Panc1 (cell line): ENCODE data around the gene KAZN. TPM values are rescaled to one million over a fixed set of nuclear protein-coding genes. Genes with fewer than 3 reads are reported as not detected.

ENCODE experiments used
- ATAC-seq: fragments of 200-7000 bp; cut with Tn5 transposase; 2 replicates; pipeline ENCODE4 v1.9.1; 2020; ENCODE audit warnings: mild to moderate bottlenecking, moderate library complexity
- BruUV-seq: library from RNA; stranded (reverse); fragments of 400-500 nt; replicated peaks from 2 replicates; lab custom pipeline; 2021; lab: Mats Ljungman, UMichigan
- CTCF ChIA-PET: fragments of 300-600 bp; sonication (Branson Sonifier 250); formaldehyde crosslinking; loops from one replicate; lab custom pipeline; 2022; ENCODE audit warnings: antibody characterized with exemption; lab: Charles Lee
- POLR2A ChIA-PET: fragments of 300-600 bp; sonication (Branson Sonifier 250); formaldehyde crosslinking; loops from one replicate; lab custom pipeline; 2022; ENCODE audit warnings: antibody characterized with exemption; lab: Charles Lee
- DNase-seq: peaks from one replicate; pipeline ENCODE4 v3.0.0-alpha.2; 2010; ENCODE audit warnings: low read depth, low spot score
- H3K27ac ChIP-seq: 2 replicates; pipeline ENCODE4 v1.5.1; 2011; ENCODE audit warnings: mild to moderate bottlenecking, low read length, inconsistent platforms
- H3K27me3 ChIP-seq: fragments of 200-500 bp; sonication (Bioruptor generic); 2 replicates; pipeline ENCODE4 v1.6.0; 2014; ENCODE audit warnings: low read length, inconsistent platforms; ENCODE audit not compliant: control insufficient read depth, insufficient read depth
- H3K36me3 ChIP-seq: fragments of 200-500 bp; sonication (Bioruptor generic); 2 replicates; pipeline ENCODE4 v1.5.1; 2014; ENCODE audit warnings: inconsistent platforms, mild to moderate bottlenecking, low read length, moderate library complexity; ENCODE audit not compliant: control insufficient read depth, insufficient read depth
- H3K4me1 ChIP-seq: 2 replicates; pipeline ENCODE4 v1.5.1; 2011; ENCODE audit warnings: inconsistent platforms, mild to moderate bottlenecking, low read length, moderate library complexity; ENCODE audit not compliant: control insufficient read depth, insufficient read depth
- H3K4me3 ChIP-seq, 2 experiments: 2 replicates each; pipeline ENCODE4 v1.5.1; 2011 to 2012; ENCODE audit warnings: low read depth in 2 of 2, low read length in 2 of 2, mild to moderate bottlenecking in 2 of 2, inconsistent platforms in 1 of 2, moderate library complexity in 1 of 2
- H3K9me3 ChIP-seq: fragments of 200-500 bp; sonication (Bioruptor generic); 2 replicates; pipeline ENCODE4 v1.5.1; 2014; ENCODE audit warnings: low read depth, mild to moderate bottlenecking, inconsistent platforms, low read length, moderate library complexity; ENCODE audit not compliant: control insufficient read depth, insufficient read depth
- POLR2AphosphoS5 ChIP-seq: IDR thresholded peaks from 2 replicates; pipeline ENCODE4 v1.6.1; 2012; ENCODE audit warnings: mild to moderate bottlenecking, low read depth, low read length, moderate library complexity
- SIN3A ChIP-seq: IDR thresholded peaks from 2 replicates; pipeline ENCODE4 v1.6.1; 2012; ENCODE audit warnings: low read depth, mild to moderate bottlenecking, low read length, moderate library complexity, borderline replicate concordance; ENCODE audit not compliant: insufficient read depth
- TCF7L2 ChIP-seq: IDR thresholded peaks from 2 replicates; pipeline ENCODE4 v1.6.1; 2011; ENCODE audit warnings: mild to moderate bottlenecking, low read depth, low read length, inconsistent platforms
- in situ Hi-C: cut with HindIII; loops from 2 replicates; pipeline ENCODE4 v1.10.0; 2016; ENCODE audit warnings: low sequenced_read_pairs, low pct_unique_long_range_greater_than_20kb
- intact Hi-C: fragments of 100-400 bp; cut with micrococcal nuclease; formaldehyde crosslinking; loops from one replicate; pipeline ENCODE4 v1.10.0; 2022; ENCODE audit not compliant: unreplicated experiment
- total RNA-seq: library from RNA; stranded (reverse); gene quantifications from one replicate; pipeline ENCODE4 v1.2.1, GENCODE V29; 2021; ENCODE audit not compliant: unreplicated experiment
- TF ChIP-seq, protein P1 (sequence below): fragments of 450-650 bp; IDR thresholded peaks from 2 replicates; pipeline ENCODE4 v1.5.1; 2017; ENCODE audit warnings: mild to moderate bottlenecking
- TF ChIP-seq, protein P2 (sequence below), 2 experiments: IDR thresholded peaks; 2 replicates each; pipeline ENCODE4 v1.6.1; 2011 to 2012; ENCODE audit warnings: low read depth in 2 of 2, control low read depth in 1 of 2, low read length in 1 of 2, mild to moderate bottlenecking in 1 of 2, moderate library complexity in 1 of 2; ENCODE audit not compliant: insufficient read depth in 1 of 2

Gene KAZN
- total RNA-seq, 1 experiment from 2014 or later = 6.6 TPM

DNA sequence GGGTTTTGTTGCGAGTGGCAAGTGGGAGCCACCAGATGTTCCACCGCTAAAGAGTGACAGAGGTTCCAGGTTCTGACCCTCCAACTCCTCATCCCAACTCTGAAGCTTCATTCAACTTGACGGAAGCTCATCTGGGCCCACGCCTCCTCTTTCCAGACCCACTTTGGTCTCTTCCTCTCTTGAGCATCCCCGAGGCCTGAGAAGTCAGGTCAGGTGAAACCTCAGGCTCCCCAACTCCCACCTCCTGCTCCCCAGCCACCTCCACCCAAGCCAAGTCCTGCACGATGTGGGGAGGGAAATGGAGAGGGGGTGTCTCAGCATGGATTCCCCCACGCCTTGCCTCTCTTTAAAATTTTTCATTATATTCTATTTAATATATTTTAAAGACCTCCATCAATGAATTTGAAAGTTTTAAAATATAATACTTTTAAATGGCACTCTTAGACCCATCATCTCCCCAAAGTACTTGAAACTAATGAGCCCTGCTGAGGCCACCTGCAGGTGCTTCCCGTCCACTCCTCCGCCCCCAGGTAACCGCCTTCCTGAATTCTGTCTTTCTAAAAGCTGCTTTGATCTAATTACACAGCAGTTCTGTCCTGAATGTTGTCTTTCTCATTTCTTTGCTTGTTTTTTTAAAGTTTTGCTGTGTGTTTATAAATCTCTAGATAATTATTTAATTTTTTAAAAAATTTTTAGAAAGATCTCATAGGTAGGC, 238.1 kb downstream of the KAZN start:
- CTCF ChIA-PET = no interaction called here

DNA sequence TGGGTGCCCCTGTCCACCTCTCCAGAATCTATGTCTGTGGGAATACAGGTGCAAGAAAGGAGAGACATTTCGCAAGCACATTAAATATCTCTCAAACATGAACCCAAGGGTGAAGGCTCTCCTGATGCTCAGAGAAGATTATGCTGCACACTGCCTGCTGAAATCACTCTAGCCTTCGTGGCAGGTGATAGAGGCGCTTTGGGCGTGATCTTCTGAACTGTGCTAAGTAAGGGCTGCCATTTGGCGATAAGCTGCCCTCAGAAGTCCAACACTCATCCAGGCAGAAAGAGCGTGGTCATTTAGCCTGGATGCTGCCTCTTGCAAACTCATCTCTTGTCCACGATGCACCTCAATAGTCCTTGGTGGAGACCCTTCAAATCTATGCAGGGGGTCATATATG, 241.9 kb downstream of the KAZN start:
- intact Hi-C loops (no loop called here), in situ Hi-C loops (no loop called here)
- CTCF ChIA-PET = no interaction called here
- no TSS peak for BruUV-seq
- Histone ChIP-seq H3K4me3 (no peak overlapping the region), H3K36me3 (no peaks in the 10 kb centered on the region), H3K27me3 (no peaks in the 10 kb centered on the region; the same call in 1 of the 2 replicates), H3K4me1 (no peaks in the 10 kb centered on the region), H3K27ac (no peak overlapping the region), H3K9me3 (peaks cover 7% of the 10 kb centered on the region; the same call in 1 of the 2 replicates)
- DNase-seq (no peak), ATAC-seq (no peak)
- no peak for TF ChIP-seq SIN3A
- TF ChIP-seq, protein P1, sequence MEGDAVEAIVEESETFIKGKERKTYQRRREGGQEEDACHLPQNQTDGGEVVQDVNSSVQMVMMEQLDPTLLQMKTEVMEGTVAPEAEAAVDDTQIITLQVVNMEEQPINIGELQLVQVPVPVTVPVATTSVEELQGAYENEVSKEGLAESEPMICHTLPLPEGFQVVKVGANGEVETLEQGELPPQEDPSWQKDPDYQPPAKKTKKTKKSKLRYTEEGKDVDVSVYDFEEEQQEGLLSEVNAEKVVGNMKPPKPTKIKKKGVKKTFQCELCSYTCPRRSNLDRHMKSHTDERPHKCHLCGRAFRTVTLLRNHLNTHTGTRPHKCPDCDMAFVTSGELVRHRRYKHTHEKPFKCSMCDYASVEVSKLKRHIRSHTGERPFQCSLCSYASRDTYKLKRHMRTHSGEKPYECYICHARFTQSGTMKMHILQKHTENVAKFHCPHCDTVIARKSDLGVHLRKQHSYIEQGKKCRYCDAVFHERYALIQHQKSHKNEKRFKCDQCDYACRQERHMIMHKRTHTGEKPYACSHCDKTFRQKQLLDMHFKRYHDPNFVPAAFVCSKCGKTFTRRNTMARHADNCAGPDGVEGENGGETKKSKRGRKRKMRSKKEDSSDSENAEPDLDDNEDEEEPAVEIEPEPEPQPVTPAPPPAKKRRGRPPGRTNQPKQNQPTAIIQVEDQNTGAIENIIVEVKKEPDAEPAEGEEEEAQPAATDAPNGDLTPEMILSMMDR = no peak
- no peak for TF ChIP-seq POLR2AphosphoS5
- TF ChIP-seq, protein P2, sequence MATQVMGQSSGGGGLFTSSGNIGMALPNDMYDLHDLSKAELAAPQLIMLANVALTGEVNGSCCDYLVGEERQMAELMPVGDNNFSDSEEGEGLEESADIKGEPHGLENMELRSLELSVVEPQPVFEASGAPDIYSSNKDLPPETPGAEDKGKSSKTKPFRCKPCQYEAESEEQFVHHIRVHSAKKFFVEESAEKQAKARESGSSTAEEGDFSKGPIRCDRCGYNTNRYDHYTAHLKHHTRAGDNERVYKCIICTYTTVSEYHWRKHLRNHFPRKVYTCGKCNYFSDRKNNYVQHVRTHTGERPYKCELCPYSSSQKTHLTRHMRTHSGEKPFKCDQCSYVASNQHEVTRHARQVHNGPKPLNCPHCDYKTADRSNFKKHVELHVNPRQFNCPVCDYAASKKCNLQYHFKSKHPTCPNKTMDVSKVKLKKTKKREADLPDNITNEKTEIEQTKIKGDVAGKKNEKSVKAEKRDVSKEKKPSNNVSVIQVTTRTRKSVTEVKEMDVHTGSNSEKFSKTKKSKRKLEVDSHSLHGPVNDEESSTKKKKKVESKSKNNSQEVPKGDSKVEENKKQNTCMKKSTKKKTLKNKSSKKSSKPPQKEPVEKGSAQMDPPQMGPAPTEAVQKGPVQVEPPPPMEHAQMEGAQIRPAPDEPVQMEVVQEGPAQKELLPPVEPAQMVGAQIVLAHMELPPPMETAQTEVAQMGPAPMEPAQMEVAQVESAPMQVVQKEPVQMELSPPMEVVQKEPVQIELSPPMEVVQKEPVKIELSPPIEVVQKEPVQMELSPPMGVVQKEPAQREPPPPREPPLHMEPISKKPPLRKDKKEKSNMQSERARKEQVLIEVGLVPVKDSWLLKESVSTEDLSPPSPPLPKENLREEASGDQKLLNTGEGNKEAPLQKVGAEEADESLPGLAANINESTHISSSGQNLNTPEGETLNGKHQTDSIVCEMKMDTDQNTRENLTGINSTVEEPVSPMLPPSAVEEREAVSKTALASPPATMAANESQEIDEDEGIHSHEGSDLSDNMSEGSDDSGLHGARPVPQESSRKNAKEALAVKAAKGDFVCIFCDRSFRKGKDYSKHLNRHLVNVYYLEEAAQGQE (IDR thresholded peaks at IDR 0.05; ENCODE audit: insufficient read depth in 1 of 2, low read depth in 2 of 2, low read length in 1 of 2) = no peak
- TF ChIP-seq TCF7L2 = no peak
- POLR2A ChIA-PET = no interaction called here

More for the DNA sequence above, 238.1 kb downstream of the KAZN start:
- no peaks in the 10 kb centered on the region; the same call in 1 of the 2 replicates for H3K27me3 ChIP-seq
- no peak for DNase-seq
- H3K9me3 ChIP-seq = peaks cover 1% of the 10 kb centered on the region; the same call in 1 of the 2 replicates
- H3K4me3 ChIP-seq = no peak overlapping the region
- ATAC-seq = no peak
- no peak overlapping the region for H3K27ac ChIP-seq
- no peaks in the 10 kb centered on the region for H3K36me3 ChIP-seq
- intact Hi-C loops = no loop called here
- TF ChIP-seq POLR2AphosphoS5 = no peak
- no peak for TF ChIP-seq TCF7L2
- TF ChIP-seq, protein P2 (IDR thresholded peaks at IDR 0.05; ENCODE audit: insufficient read depth in 1 of 2, low read depth in 2 of 2, low read length in 1 of 2) = no peak
- no peak for TF ChIP-seq SIN3A
- TF ChIP-seq, protein P1 = no peak
- H3K4me1 ChIP-seq = no peaks in the 10 kb centered on the region
- no TSS peak for BruUV-seq
- POLR2A ChIA-PET = no interaction called here
- in situ Hi-C loops = no loop called here
